Measurements from ENCODE around the gene EHMT1. TPM values are rescaled to one million over a fixed set of nuclear protein-coding genes. Genes with fewer than 3 reads are reported as not detected.

The EHMT1 gene
- total and polyA plus RNA-seq, 9 of the 15 experiments (the other 6 are each of a cell fraction or from before 2014, with no cell fraction given): 2.2 to 76.0 (median 36.4) TPM

GRCh38 chr9:137748311-137748710 lies 129.5 kb downstream of the EHMT1 start:
- BruUV-seq (replicated peaks): no TSS peak
- POLR2A ChIA-PET: no interaction called here
- H3K36me3 ChIP-seq (ENCODE audit: control insufficient read depth, insufficient read depth, low read length): peaks cover 69% of the 10 kb centered on the region

More at GRCh38 chr9:137748311-137748710, 129.5 kb downstream of the EHMT1 start:
- H3K4me2 ChIP-seq (ENCODE audit: insufficient read depth, low read length): no peak overlapping the region
- H3K9me1 ChIP-seq (ENCODE audit: control insufficient read depth, insufficient read depth, low read length): no peaks in the 10 kb centered on the region
- peaks cover 3 to 22% of the 10 kb centered on the region in 2 experiments; a peak in 4 of 5 replicates for H3K4me1 ChIP-seq (replicated peaks in 1 of 2; ENCODE audit: control insufficient read depth in 2 of 2, insufficient read depth in 2 of 2, low read length in 2 of 2)
- intact Hi-C loops (cut with micrococcal nuclease) (no loop called here), in situ Hi-C loops (cut with MboI) (no loop called here)
- H3K9me3 ChIP-seq (replicated peaks; ENCODE audit: control insufficient read depth, insufficient read depth, low read depth, low read length): no peaks in the 10 kb centered on the region
- H2AFZ ChIP-seq (ENCODE audit: low read depth, low read length): no peak overlapping the region
- TF ChIP-seq RFX1 (IDR thresholded peaks at IDR 0.05): no peak
- no peak for TF ChIP-seq AFF1 (IDR thresholded peaks at IDR 0.05; ENCODE audit: low read depth in 1 of 2, partially characterized antibody in 2 of 2)
- no peak for TF ChIP-seq STAG1 (CRISPR knock-in tag; IDR thresholded peaks at IDR 0.05; ENCODE audit: borderline replicate concordance)
- no peak for TF ChIP-seq MLX (CRISPR knock-in tag; conservative IDR thresholded peaks at IDR 0.05)
- TF ChIP-seq ZNF384 (IDR thresholded peaks at IDR 0.05; ENCODE audit: low read depth, low read length): no peak
- TF ChIP-seq ERF (CRISPR knock-in tag; IDR thresholded peaks at IDR 0.05): no peak
- no peak for TF ChIP-seq SRSF1 (IDR thresholded peaks at IDR 0.05; ENCODE audit: low read depth, low read length)
- TF ChIP-seq MAFG (tag; conservative IDR thresholded peaks at IDR 0.05): no peak
- TF ChIP-seq KAT8 (IDR thresholded peaks at IDR 0.05; ENCODE audit: low read depth): no peak
- no peaks in the 10 kb centered on the region for H4K20me1 ChIP-seq (replicated peaks; ENCODE audit: control insufficient read depth, insufficient read depth, low read length)
- 95% methylated on average over 14 of the region's 15 CpGs for WGBS (ENCODE audit: insufficient coverage, low coverage, missing lambda C conversion rate)
- H3K27ac ChIP-seq (ENCODE audit: extremely low read depth, low read depth, low read length): no peak overlapping the region
- DNase-seq (ENCODE audit: extremely low read depth in 1 of 4, low spot score in 3 of 4) (no peak), ATAC-seq (no peak), FAIRE-seq (no peak)
- CTCF ChIA-PET (ENCODE audit: low intra/inter-chr PET ratio): no interaction called here
- 0 out of 3 replicates have a peak, but pooled peaks cover 3% of the 10 kb centered on the region for H3K79me2 ChIP-seq (ENCODE audit: control insufficient read depth, insufficient read depth, low read length)
- H3K27me3 ChIP-seq (ENCODE audit: control insufficient read depth in 2 of 2, insufficient read depth in 2 of 2, low read length in 2 of 2): no peaks in the 10 kb centered on the region
- no peak overlapping the region for H3K9ac ChIP-seq (ENCODE audit: insufficient read depth in 1 of 2, low read depth in 2 of 2, low read length in 2 of 2)
- no peak overlapping the region for H3K4me3 ChIP-seq
